Activated T-cell treated with anti-CD3 and anti-CD28 coated beads for 24 hours (primary cell): Measurements from ENCODE around the gene GSG1L.

Experiments used
- DNase-seq: peaks from one replicate; pipeline ENCODE4 v3.0.0-alpha.2; 2020; ENCODE audit warnings: low read depth

The GSG1L gene

DNA sequence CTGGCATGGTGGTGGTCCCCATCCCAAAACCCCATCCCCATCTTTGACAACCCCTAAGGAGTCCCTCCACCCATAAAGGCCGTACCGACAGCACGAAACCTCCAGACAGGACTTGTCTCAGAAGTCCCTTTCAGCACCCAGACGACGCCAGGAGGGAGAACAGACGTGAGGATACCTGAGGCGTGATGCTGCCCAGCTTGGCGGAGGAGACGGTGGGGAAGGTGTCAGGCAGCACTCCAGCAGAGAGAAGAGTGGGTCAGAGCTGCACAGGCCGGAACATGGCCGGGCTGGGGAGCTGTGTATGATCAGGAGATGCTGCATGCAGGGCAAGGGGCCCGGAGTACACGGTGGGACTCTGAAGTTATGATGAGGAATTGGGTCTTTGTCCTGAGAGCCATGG is 244.2 kb downstream of the GSG1L start:
- DNase-seq, result no peak

GRCh38 chr16:27818246-27818645 is 245.3 kb downstream of the GSG1L start:
- DNase-seq, result no peak

DNA sequence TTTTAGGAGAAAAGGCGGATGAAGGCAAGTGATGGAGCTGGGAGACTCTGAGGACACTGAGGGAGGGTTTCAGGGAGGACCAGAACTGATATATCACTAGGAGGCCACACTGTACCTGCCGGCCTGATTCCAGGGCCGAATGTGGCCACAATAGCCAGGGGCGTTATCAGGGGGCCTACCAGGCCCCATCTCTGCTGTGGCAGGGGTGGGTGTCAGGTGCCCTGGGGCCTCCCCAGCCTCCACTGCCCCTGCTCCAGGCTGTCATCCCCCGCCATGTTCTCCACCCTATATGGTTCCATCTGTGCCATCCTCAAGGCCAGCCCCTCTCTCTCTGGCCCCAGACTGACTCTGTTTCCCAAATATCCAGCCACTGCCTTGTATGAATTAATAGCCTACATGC is 246.5 kb downstream of the GSG1L start:
- DNase-seq, result no peak

- DNase-seq, result no peak
These were observed 247.0 kb downstream of the GSG1L start for GRCh38 chr16:27816561-27816960.

- no peak for DNase-seq
These were observed 249.9 kb downstream of the GSG1L start for GRCh38 chr16:27813591-27813990.

- no peak for DNase-seq
These were observed 251.6 kb downstream of the GSG1L start for GRCh38 chr16:27811881-27812280.

DNA sequence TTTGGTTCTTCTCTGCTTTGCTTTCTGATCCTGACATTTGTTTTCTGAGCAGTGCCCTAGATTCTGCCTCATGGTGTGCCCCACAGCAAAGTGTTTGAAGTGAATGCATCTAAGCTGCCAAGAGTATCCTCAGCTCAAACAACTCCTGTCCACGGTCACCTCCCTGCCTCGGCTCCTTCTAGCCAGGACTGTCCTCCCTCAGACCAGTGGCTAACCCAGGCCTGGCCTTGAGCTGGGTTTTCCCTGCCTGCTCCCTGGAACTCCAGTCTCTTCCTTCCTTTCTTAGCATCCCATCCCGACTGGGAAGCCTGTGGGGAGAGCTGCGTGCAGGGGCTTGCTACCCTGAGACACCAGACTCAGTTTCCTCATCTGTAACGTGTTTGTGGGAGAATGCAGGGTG is 256.5 kb downstream of the GSG1L start:
- no peak for DNase-seq

- no peak for DNase-seq
These were observed 257.1 kb downstream of the GSG1L start for GRCh38 chr16:27806388-27806787.

GRCh38 chr16:27805828-27806351 is 257.6 kb downstream of the GSG1L start:
- no peak for DNase-seq

DNA sequence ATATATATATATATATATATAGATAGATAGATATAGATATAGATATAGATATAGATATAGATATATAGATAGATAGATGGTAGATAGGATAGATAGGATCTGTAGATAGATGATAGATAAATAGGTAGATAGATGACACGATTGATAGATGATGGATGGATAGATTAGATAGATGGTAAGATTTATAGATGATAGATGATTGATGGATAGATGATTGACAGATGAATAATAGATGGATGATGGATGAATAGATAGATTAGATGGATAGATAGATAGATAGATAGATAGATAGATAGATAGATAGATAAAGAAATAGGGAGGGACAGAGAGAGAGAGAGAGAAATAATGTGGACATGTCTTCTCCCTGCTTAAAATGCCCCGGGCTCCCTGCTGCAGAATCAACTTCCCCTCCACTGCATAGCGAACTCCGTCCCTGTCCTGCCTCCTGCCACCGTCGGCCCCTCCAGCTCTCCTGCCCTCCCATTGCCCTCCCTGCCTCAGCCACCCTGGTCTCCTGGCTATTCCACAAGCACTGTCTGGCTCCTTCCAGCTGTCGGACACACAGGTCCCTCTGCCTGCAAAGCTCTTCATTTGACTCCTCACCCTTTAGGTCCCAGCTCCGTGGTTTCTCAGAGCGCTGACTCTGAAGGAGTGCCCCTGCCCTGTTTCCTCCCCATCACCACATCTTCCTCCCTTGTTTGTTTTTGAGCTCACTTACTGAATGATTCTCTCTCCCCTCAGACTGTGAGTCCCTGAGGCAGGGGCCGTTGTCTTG is 259.6 kb downstream of the GSG1L start:
- DNase-seq, result no peak

DNA sequence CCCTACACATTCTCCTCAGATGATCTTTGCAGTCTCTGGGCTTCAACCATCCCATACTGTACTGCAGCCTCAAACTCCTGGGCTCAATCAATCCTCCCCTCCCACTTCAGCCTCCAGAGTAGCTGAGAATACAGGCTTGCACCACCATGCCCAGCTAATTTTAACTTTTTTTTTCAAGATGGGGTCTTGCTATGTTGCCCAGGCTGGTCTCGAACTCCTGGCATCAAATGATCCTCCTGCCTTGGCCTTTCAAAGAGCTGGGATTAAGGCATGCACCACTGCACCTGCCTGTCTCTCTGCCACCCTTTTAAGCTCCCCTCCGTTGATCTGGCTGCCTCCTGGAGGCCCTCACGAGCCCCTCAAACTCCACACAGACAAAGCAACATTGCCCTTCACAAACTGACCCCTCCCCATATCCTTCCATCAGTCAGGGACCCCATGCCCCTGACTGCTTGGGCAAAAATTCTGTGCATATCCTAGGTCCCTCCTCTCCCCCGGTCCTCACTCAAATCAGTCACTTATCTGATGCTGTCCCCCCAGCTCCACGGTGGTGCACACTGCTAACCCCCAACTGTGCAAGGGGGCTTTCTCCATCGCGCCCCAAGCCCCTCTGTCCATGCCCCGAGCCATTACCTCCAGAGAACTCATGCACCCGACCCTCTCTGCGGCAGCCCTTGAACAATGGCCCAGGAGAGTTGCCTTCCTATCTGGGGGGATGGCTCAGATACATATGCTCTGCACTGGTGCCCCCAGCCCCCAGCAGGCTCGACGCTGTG is 260.7 kb downstream of the GSG1L start:
- no peak for DNase-seq

- DNase-seq, result no peak
These were observed 262.1 kb downstream of the GSG1L start for GRCh38 chr16:27801289-27801945.

DNA sequence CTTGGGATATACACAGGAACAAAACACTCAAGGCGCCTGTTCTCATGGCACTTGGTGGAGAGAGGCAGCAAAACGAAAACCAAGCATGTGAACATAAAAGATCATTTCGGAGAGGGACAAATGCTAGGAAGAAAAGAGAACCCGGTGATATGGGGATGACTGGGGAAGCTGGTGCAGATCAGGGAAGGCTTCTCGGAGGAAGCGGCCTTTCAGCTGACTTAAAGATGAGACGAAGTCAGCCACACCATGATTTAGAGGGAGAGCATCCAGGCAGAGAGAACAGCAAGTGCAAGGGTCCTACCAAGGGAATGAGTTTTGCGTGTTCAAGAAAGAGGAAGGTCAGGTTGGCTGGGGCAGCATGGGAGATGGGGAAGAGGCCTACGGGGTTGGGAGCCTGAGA is 262.7 kb downstream of the GSG1L start:
- DNase-seq, result no peak

DNA sequence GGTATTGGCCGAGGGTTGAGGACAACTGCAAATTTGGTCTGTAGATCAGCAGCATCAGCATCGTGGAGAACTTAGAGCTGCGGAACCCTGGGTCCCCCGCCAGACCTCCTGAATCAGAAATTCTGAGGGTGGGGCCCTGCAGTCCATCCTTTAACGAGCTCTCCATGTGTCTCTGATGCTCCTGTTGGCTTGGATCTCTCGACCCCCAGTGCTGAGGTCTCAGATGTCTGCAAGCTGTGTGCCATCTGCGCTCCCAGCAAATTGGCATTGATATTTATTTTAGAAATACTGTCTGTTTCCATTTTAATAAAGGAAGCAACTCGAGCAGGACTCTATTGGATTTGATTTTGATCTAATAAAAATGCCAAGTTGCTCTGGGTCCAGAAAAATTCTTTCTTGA is 263.6 kb downstream of the GSG1L start:
- DNase-seq, result no peak

- DNase-seq, result no peak
These were observed 265.3 kb downstream of the GSG1L start for GRCh38 chr16:27798241-27798640.

GRCh38 chr16:27795992-27796614 is 267.4 kb downstream of the GSG1L start:
- DNase-seq, result no peak

- no peak for DNase-seq
These were observed 270.3 kb downstream of the GSG1L start for GRCh38 chr16:27793249-27793622.

GRCh38 chr16:27792486-27793248 is 270.8 kb downstream of the GSG1L start:
- no peak for DNase-seq

DNA sequence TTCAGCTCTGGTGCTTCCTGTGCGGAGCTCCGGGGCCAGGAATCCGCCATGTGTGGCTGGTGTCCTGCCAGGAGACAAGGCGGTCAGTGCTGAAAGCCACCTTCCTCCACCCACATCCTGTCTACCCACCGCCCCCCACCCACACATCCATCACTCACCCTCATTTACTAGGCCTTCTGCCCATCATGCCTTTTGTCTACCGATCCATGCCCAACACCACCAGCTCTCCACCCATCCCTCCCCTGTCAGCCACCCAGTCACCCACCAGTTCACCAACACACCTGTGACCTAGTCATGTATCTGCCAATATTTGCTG is 272.2 kb downstream of the GSG1L start:
- DNase-seq, result no peak

DNA sequence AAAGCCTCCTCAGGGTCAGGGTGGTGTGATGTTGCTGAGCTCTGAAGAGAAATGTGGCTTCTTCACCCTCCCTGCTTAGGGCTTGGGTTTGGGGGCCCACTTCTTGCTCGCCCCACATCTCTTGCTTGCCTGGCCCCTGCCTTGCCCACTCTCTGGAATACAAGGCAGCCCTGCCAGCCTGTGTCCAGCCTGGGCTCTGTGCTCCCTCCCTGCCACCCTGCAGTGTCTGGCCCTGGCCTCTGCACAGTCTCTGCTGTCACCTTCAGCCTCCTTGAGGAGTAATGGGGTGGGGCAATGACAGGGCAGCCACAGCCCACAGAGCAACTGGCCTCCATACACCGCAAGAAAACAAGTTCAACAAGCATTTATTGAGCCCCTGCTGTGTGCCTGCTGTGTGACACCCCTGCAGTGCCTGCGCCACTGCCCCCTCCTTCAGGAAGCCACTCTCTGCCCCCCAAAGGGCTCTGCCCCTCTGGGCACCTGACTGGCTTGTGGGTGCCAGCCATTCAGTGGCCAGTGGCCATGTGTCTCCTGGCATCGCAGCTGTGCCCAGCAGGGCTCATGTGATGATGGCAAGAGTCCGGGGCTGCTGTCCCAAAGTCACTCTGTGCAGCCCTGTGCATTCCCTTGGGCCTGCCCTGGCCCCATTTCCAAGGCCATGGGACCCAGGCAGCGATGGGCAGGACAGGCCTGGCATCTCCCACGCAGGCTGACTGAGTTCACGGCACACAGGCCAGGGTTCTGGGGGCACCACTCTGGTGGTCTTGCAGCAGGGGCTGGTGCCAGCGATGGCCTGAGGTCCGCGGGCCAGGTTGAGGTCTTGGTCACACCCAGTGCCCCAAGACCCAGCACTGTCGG is 272.7 kb downstream of the GSG1L start:
- DNase-seq, result no peak
